Esophagus muscularis mucosa (tissue), 4 donors: ENCODE measurements around the gene XPO5.

Experiments
- CTCF ChIP-seq, 3 experiments: fragments of 200-600 bp in 2 of 3; fragments of 450-650 bp in 1 of 3; sonication (generic) in 2 of 3; IDR thresholded peaks; one replicate each; pipeline ENCODE4 v1.5.1; 2017 to 2019; ENCODE audit warnings: antibody characterized with exemption in 3 of 3, mild to moderate bottlenecking in 2 of 3, moderate library complexity in 1 of 3
- EP300 ChIP-seq: sonication (generic); formaldehyde crosslinking; IDR thresholded peaks from one replicate; pipeline ENCODE4 v1.6.1; 2017; ENCODE audit warnings: antibody characterized with exemption
- POLR2A ChIP-seq: fragments of 450-650 bp; IDR thresholded peaks from one replicate; pipeline ENCODE4 v1.6.1; 2017; ENCODE audit warnings: antibody characterized with exemption, moderate library complexity, mild to moderate bottlenecking, low read depth
- POLR2AphosphoS5 ChIP-seq, 2 donors: sonication (generic); formaldehyde crosslinking; IDR thresholded peaks; one replicate each; pipeline ENCODE4 v1.6.1; 2017; ENCODE audit warnings: antibody characterized with exemption in 2 of 2

GRCh38 chr6:43584892-43585570 lies 9.2 kb upstream of the XPO5 start:
- no peak for TF ChIP-seq CTCF (IDR thresholded peaks at IDR 0.05)
- TF ChIP-seq EP300, result no peak
- TF ChIP-seq POLR2A, result no peak
- TF ChIP-seq POLR2AphosphoS5 (IDR thresholded peaks at IDR 0.05), result no peak
